Urinary bladder (tissue), 4 donors: Measurements from ENCODE around the gene PPEF1. TPM values are rescaled to one million over a fixed set of nuclear protein-coding genes. Genes with fewer than 3 reads are reported as not detected.
"Not testable (repeated sequence)": the region's sequence is repeated elsewhere in the genome, so short reads cannot be mapped to it uniquely, and the experiment has no call there.

Experiments used
- DNase-seq: peaks from one replicate; pipeline ENCODE4 v3.0.0-alpha.2; 2015; ENCODE audit errors: extremely low spot score
- H3K27ac ChIP-seq: one replicate; pipeline ENCODE4 v1.5.1; 2013; ENCODE audit warnings: low read depth, mild to moderate bottlenecking, moderate library complexity
- H3K36me3 ChIP-seq: one replicate; pipeline ENCODE4 v1.6.1; 2013; ENCODE audit warnings: mild to moderate bottlenecking, moderate library complexity; ENCODE audit not compliant: insufficient read depth
- H3K4me1 ChIP-seq: one replicate; pipeline ENCODE4 v1.6.1; 2013; ENCODE audit warnings: mild to moderate bottlenecking, moderate library complexity; ENCODE audit not compliant: insufficient read depth
- H3K4me3 ChIP-seq: one replicate; pipeline ENCODE4 v1.5.1; 2013; ENCODE audit warnings: low read depth, low read length
- WGBS: extraction: QIAGEN DNeasy Blood & Tissue Kit; methylation state at CpG from one replicate; pipeline ENCODE4 v1.1.7; 2013; 5-methylcytosine and 5-hydroxymethylcytosine counted together
- polyA plus RNA-seq: library from polyadenylated mRNA; stranded (reverse); fragments of 200-250 nt; gene quantifications from one replicate; pipeline ENCODE4 v1.2.3, GENCODE V29; 2013
- total RNA-seq: library from RNA; depleted of rRNA; stranded (reverse); fragments of >200 nt; gene quantifications from one replicate; pipeline ENCODE4 v1.2.3, GENCODE V29; 2014
- donor health status: healthy with polysubstance abuse.
- donor health status: healthy.

Gene PPEF1
- total and polyA plus RNA-seq, 2 donors = 0.15 to 0.95 TPM

DNA sequence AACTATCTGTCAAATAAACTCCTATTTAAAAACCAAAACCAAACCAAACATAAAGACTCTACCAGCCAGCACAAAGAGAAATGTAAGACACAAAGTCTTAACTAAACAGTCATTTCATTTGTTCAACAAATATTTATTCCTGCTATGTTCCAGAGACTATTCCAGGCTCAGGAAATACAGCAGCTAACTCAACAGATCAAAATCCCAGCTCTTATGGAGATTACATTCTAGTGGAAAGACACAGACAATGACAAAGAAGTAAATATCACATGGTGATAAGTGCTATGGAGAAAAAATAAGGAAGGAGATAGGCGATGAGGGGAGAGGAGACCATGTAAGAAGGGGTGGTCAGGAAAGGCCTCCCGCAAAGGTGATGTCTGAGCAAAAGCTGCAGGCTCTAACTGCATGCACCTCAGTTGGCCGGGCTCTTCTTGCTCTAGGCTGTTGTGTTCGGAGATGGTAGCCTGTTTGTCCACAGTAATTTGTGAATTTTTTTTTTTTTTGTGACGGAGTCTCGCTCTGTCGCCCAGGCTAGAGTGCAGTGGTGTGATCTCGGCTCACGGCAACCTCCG, 15.1 kb downstream of the PPEF1 start:
- no peaks in the 10 kb centered on the region for H3K4me1 ChIP-seq
- no peaks in the 10 kb centered on the region for H3K36me3 ChIP-seq
- no peak for DNase-seq
- no peak overlapping the region for H3K4me3 ChIP-seq
- H3K27ac ChIP-seq = no peak overlapping the region
- WGBS = 88% methylated on average over 10 of the region's 10 CpGs

DNA sequence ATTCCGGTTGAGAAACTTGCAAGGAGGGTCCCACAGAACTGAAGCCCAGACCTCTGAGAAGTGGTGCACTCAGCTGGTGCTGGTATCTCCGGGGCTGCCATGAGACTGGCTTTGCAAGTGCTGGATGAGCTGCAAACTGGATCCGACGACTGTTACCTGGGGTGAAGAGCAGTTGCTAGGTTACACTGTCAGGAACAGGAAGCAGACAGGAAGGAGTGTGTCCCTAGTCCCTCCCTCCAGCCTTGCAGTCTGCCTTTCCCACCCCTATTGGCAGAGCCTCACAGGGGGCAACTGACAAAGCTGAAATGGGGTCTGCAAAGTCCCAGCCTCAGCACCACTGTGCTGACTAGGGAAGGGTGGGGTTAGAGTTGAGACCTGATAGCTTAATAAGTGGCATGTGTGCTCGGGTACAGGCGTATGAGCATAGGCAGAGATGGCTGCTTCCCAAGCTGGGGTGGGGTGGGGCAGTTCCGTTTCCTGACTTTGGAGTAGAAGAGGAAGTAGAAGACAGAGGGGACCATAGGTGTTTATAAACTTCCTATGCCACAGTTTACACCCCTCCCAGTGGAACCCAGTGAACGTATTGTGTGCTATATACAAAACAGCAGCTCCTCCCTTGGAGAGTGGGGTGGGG, 18.0 kb downstream of the PPEF1 start:
- no peak for DNase-seq
- H3K36me3 ChIP-seq = no peaks in the 10 kb centered on the region

DNA sequence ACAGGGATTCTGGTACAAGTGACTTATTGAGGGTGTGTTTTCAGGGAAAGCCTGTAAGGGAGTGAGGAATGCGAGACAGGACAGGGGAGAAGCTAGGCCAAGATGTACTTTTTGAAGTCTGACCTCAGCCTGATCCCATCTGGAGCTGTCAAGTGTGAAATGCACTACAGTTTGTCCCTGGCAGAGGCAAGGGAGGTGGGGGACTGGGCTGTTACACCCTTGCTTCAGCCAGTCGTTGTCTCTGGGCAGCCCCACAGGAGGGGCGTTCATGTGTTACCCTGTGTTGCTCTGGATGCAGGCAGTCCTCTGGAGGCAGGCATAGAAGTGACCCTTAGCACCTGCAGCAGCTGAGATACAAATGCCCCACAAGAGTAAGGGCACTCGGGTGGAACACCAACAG, 25.8 kb downstream of the PPEF1 start:
- Histone ChIP-seq H3K4me1 (no peaks in the 10 kb centered on the region), H3K36me3 (no peaks in the 10 kb centered on the region), H3K4me3 (no peak overlapping the region), H3K27ac (no peak overlapping the region)
- DNase-seq = no peak
- 55% methylated on average over 4 of the region's 4 CpGs for WGBS

More for the DNA sequence above, 18.0 kb downstream of the PPEF1 start:
- no peaks in the 10 kb centered on the region for H3K4me1 ChIP-seq
- 55% methylated on average over 8 of the region's 8 CpGs for WGBS
- H3K27ac ChIP-seq = no peak overlapping the region
- H3K4me3 ChIP-seq = no peak overlapping the region

DNA sequence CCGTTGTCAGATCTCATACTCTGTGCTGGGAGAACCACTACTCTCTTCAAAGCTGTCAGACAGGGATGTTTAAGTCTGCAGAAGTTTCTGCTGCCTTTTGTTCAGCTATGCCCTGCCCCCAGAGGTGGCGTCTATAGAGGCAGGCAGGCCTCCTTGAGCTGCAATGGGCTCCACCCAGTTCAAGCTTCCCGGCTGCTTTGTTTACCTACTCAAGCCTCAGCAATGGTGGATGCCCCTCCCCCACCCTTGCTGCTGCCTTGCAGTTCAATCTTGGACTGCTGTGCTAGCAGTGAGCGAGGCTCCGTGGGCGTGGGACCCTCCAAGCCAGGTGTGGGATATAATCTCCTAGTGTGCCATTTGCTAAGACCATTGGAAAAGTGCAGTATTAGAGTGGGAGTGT, 32.2 kb downstream of the PPEF1 start:
- not testable (repeated sequence) for H3K27ac ChIP-seq, DNase-seq, H3K4me1 ChIP-seq, H3K4me3 ChIP-seq, H3K36me3 ChIP-seq
- 72% methylated on average over 6 of the region's 6 CpGs for WGBS

DNA sequence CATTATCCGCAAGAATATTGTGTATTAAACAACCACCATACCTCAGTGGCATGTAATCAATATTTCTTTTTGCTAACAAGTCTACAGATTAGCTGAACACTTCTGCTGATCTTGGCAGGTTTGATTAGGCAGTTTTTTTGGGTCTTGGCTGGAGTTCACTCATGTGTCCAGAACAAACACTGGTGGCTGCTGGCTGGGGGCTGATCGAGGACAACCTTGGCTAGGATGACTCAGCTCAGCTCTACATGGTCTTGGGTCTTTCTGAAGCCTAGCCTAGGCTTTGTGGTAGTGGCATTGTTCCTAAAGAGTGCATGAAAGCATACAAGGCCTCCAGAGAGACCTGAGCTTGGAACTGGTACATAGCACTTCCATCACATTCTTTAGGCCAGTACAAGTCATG, 41.1 kb downstream of the PPEF1 start:
- no peak overlapping the region for H3K4me3 ChIP-seq
- no peaks in the 10 kb centered on the region for H3K4me1 ChIP-seq
- no peaks in the 10 kb centered on the region for H3K36me3 ChIP-seq
- H3K27ac ChIP-seq = no peak overlapping the region
- no peak for DNase-seq
- 86% methylated on average over 2 of the region's 2 CpGs for WGBS

DNA sequence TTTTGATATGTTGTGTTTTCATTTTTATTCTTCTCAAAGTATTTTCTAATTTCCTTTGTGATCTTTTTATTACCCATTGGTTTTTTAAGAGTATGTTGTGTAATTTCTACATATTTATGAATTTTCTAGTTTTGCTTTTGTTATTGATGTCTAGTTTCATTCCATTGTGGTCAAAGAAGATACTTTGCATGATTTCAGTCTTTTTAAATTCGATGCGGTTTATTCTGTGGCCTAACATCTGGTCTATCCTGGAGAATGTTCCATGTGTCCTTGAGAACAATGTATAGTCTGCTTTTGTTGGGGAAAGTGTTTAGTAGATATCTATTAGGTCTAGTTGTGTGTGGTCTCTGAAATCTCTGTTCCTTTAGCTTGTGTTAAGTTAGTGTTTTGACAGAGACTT, 46.2 kb downstream of the PPEF1 start:
- H3K4me1 ChIP-seq = no peaks in the 10 kb centered on the region
- DNase-seq = no peak
- WGBS = 78% methylated on average over 2 of the region's 2 CpGs
- no peak overlapping the region for H3K4me3 ChIP-seq
- no peaks in the 10 kb centered on the region for H3K36me3 ChIP-seq
- H3K27ac ChIP-seq = no peak overlapping the region

DNA sequence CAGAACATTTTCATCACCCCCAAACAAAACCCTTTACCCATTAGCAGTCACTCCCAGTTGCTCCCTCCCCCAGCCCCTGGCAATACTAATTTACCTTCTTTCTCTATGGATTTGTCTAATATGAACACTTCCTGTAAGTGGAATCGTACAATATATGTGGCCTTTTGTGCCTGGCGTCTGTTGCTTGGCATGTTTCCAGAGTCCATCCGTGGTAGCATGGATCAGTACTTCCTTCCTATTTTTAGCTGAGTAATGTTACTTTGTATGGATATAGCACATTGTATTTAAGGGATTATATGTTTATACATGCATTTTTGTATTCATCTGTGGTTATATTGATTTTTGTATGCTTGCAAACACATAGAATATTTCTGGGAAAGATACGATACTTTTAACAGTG, 48.2 kb downstream of the PPEF1 start:
- H3K27ac ChIP-seq = no peak overlapping the region
- WGBS = 37% methylated on average over 4 of the region's 4 CpGs
- H3K36me3 ChIP-seq = no peaks in the 10 kb centered on the region
- H3K4me1 ChIP-seq = no peaks in the 10 kb centered on the region
- DNase-seq = no peak
- no peak overlapping the region for H3K4me3 ChIP-seq

DNA sequence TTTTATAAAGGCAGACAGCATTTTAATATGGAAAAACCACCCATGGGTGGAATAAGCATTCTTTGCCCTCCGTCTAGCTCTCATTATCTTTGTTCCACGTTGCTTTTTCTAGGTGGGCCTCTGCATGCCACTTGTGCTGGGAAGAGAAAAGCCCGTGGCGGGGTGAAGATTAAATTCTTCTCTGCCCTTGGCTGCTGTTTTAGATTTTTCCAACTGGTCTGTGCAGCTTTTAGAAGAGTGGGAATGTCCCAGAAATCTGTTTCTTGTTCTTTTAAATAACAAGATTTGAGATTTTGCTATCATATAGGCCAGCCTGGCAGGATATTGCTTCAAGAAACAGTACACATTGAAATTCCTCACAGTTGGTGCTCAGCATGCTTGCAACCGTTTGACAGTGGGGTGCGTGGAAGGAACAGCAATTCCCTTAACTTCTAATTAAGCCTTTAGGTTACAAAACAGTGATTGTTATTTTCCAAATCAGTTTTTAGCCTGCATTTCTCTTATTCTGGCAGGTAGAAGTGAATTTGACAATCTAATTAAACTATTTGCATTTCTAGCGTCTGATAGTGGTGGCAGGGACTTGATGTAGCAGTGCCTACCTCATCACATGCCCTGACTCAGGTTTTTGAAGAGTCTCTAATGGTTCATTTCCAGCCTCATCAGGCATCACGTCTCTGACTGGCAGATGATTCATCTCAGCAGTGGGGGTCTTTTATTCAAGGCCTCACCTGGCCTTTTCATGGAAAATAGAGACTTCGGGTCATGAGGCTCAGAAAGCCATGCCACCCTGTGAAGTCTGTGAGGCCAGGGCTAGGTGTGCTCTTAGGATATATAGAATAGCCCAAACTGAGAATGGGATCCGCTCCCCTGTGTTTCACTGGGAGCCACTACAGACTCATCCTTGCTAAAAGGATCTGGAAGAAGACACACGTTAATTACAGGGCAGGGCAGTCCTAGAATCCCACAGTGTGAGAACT, 50.8 kb downstream of the PPEF1 start:
- no peak for DNase-seq
- Histone ChIP-seq H3K4me1 (no peaks in the 10 kb centered on the region), H3K4me3 (no peak overlapping the region), H3K36me3 (no peaks in the 10 kb centered on the region), H3K27ac (no peak overlapping the region)
- 71% methylated on average over 11 of the region's 11 CpGs for WGBS

DNA sequence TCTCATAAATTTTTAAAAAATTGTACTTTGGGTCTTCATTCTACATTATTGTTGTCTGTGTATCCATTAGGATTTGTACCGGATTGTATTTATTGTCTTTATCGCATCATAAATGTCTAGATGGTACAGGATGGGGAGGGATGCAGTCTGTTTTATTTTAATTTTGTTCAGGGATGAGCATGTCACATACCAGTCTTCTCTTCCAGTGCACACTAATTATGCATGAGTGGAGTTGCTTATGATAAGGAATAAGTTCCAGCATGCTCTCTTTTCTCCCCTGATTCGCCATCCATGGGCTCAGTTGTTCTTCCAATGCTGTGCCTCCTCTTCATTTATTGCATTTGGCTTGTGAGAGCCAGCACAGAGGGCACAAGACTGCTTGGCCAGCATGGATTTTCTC, 54.3 kb downstream of the PPEF1 start:
- WGBS = 66% methylated on average over 3 of the region's 3 CpGs
- DNase-seq = no peak
- no peak overlapping the region for H3K4me3 ChIP-seq
- no peaks in the 10 kb centered on the region for H3K4me1 ChIP-seq
- H3K27ac ChIP-seq = no peak overlapping the region
- no peaks in the 10 kb centered on the region for H3K36me3 ChIP-seq

DNA sequence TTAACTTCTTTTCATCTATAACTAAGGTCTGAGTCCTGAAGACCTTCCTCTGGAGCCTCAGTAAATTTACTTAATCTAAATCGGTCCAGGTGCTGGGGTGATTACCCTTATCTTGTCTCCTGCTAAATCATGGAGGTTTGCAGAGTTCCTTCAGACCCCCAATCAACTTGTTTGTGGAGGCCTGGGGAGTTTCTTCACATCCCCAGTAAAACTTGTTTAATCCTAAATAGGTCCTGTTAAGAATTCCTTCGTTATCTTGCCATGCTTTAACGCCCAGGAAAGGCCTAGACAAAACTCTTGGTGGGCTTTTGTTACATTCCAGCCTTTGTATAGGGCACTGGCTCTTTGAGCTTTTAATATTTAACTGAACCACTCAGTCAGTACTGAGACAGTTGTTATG, 55.7 kb downstream of the PPEF1 start:
- H3K36me3 ChIP-seq, H3K4me1 ChIP-seq, H3K27ac ChIP-seq, H3K4me3 ChIP-seq, DNase-seq: not testable (repeated sequence)
- WGBS = 66% methylated on average over 3 of the region's 3 CpGs

DNA sequence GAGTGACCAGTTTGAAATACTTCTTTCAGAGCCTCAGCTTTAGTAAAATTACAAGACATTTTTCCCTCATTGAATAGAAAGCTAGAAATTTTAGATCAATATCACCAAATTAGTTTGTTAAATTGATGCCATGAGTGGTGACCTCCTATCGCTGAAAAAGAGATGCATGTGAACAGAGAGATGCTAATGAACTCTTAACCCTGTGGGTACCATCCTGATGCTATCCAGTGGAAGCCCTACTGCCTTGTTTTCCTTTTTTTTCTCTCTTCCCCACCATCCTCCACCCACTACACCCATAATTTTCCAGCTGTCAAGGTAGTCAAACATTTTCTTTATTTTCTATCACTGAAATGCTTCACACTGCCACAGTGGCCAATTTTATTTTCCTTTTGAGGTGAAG, 61.9 kb downstream of the PPEF1 start:
- no peak overlapping the region for H3K4me3 ChIP-seq
- WGBS = 22% methylated on average over 1 of the region's 1 CpG
- no peaks in the 10 kb centered on the region for H3K4me1 ChIP-seq
- H3K36me3 ChIP-seq = no peaks in the 10 kb centered on the region
- no peak overlapping the region for H3K27ac ChIP-seq
- DNase-seq = no peak

DNA sequence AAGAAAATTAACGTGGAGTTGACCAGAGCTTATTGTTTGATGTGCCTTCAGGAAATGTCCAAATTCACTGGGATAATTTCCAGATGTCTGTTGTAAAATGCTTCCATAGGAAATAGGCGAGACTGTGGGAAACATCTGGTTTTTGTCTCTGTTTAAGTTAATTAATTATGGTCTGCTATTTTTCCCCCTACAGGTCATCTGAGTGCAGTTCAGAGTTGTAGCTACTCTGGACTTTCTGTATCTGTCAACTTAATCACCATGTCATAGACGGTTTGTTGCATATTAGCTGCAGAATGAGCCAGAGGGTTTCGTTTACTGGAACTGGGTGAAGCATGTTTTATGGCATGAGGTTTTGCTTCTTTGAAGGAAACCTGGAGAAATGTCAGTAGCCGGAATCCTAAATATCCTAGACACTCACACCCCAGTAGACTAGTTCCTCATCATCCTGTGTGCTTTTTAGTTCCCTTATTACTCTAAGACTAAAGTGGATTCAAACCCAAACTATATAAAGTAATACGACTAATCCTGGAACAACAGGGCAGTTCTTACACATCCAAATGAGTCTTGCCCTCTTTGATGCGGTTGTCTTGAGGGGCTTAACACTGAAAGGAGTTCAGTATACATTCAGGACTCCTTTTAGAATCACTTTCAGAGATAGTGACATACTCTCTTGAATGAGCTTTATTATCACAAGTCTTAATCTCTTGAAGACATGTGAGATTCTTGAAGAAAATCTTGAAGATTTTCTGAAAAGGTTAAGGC, 62.5 kb downstream of the PPEF1 start:
- H3K4me1 ChIP-seq = no peaks in the 10 kb centered on the region
- peak; percentile 14 for DNase-seq
- no peak overlapping the region for H3K4me3 ChIP-seq
- WGBS = 24% methylated on average over 7 of the region's 7 CpGs
- no peak overlapping the region for H3K27ac ChIP-seq
- H3K36me3 ChIP-seq = no peaks in the 10 kb centered on the region

DNA sequence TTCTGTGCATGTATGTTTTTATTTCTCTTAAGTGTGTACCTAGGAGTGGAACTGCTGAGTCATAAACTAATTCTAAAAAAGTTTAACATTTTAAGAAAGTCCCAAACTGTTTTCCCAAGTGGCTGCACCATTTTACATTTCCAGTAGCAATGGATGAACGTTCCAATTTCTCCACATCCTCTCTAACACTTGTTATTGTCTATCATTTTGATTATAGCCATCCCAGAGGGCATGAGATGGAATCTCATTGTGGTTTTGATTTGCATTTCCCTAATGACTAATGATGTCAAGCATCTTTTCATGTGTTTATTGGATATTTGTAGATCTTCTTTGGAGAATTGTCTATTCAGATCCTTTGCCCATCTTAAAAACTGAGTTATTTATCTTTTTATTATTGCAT, 82.5 kb downstream of the PPEF1 start:
- no peak for DNase-seq
- 51% methylated on average over 1 of the region's 1 CpG for whole genome bisulfite sequencing
- Histone ChIP-seq H3K27ac (no peak overlapping the region), H3K4me1 (no peaks in the 10 kb centered on the region), H3K36me3 (no peaks in the 10 kb centered on the region), H3K4me3 (no peak overlapping the region)
